ENCODE data around the gene CDC42EP4. TPM values are rescaled to one million over a fixed set of nuclear protein-coding genes. Genes with fewer than 3 reads are reported as not detected.
"Not testable (repeated sequence)": the region's sequence is repeated elsewhere in the genome, so short reads cannot be mapped to it uniquely, and the experiment has no call there.

Gene CDC42EP4
- total RNA-seq, 1 donor from 2014 or later: 41.3 TPM

DNA sequence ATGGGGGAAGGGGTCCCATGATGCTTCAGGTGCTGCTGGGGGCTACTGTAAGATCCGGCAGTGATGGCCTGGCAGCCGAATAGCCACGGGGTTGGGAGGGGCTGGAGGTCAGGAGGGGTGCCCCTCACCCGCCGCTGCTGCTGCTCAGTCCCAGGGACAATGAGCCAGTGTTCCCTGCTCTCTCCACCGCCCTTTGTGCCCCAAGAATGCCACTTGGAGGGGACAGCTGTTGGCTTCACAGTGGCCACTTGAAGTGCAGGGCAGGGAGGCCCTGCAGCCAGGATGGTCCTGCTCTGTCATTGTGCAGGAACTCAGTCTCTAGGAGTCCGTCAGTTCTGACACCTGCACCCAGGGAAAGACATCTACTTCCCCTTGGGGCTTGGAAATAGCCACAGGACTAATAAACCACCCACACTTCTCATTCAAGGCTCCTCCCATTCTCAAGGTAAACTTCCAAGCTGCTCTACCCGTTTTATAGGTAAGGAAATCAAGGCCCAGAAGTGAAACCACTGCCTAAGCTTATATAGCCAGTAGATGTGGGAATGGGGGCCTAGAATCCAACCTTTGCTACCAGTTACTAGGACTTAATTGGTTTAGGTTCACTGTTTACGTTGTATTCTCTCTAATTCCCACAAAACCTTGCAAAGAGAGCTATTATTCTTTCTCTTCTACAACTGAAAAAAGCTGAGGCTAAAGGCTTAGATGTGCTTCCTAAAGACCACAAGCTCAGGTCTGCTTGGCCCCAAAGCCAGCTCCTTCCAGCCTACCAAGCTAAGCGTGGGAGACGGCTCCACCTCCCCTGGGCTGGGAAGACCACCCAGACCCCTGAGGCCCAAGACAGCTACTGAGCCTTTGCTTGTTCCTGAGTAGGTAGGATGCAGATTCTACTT lies 43.9 kb downstream of the CDC42EP4 start:
- no peak for DNase-seq (ENCODE audit: low spot score)
- intact Hi-C loops (cut with DNase I): no loop called here

DNA sequence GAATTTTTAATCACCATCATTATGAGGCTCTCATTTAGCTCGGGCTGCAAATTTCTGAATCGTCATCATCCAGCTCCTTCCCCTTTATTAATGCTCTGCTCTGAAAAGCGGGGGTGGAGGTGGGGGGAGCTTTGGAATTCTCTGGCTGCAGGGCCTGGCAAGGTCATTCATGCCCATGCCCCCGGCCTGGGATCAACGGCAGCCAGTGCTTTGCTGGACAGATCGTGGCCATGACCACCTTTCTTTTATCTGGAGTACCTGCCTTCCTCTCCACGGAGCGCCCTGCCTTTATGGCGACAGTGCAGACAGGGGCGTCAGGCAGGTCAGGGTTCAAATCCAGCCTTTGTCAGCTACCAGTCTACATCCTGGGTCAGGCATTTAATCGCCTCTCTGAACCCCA lies 45.0 kb downstream of the CDC42EP4 start:
- no peak for DNase-seq (ENCODE audit: low spot score)
- intact Hi-C loops (cut with DNase I): no loop called here

DNA sequence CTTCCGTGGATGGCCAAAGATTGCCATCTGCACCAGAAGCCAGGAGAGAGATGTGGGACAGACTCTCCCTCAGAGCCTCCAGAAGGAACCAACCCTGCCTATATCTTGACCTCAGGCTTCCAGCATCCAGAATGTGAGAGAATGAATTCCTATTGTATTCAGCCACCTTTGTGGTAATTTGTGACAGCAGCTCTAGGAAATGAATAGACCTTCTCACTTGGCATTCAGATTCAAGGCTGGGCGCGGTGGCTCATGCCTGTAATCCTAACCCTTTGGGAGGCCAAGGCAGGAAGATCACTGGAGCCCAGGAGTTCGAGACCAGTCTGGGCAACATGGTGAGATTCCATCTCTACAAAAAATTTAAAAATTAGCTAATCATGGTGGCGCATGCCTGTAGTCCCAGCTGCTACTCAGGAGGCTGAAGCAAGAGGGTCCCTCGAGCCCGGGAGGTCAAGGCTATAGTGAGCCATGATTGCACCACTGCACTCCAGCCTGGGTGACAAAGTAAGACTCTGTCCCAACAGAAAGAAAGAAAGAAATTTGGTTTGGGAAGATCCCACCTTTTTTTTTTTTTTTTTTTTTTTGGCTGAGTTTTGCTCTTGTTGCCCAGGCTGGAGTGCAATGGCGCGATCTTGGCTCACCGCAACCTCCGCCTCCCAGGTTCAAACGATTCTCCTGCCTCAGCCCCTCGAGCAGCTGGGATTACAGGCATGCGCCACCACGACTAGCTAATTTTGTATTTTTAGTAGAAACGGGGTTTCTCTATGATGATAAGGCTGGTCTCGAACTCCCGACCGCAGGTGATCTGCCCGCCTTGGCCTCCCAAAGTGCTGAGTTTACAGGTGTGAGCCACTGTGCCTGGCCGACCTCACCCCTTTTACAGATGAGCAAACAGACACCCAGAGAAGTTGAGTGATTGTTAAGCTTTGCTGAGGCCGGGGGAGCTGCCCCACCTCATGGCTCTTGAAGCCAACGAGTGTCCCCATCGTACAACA lies 45.9 kb downstream of the CDC42EP4 start:
- intact Hi-C loops (cut with DNase I): no loop called here

DNA sequence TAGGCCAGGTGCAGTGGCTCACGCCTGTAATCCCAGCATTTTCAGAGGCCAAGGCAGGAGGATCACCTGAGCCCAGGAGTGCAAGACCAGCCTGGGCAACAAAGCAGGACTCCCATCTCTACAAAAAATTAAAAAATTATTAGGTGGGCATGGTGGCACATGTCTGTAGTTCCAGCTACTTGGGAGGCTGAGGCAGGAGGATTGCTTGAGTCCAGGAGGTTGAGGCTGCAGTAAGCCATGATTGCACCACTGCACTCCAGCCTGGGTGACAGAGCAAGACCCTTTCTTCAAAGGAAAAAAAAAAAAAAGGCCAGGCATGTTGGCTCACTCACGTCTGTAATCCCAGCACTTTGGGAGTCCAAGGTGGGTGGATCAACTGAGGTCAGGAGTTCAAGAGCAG lies 47.4 kb downstream of the CDC42EP4 start:
- DNase-seq (ENCODE audit: low spot score); intact Hi-C loops (cut with DNase I): not testable (repeated sequence)

More for the DNA sequence above, 45.9 kb downstream of the CDC42EP4 start:
- DNase-seq (ENCODE audit: low spot score): no peak

DNA sequence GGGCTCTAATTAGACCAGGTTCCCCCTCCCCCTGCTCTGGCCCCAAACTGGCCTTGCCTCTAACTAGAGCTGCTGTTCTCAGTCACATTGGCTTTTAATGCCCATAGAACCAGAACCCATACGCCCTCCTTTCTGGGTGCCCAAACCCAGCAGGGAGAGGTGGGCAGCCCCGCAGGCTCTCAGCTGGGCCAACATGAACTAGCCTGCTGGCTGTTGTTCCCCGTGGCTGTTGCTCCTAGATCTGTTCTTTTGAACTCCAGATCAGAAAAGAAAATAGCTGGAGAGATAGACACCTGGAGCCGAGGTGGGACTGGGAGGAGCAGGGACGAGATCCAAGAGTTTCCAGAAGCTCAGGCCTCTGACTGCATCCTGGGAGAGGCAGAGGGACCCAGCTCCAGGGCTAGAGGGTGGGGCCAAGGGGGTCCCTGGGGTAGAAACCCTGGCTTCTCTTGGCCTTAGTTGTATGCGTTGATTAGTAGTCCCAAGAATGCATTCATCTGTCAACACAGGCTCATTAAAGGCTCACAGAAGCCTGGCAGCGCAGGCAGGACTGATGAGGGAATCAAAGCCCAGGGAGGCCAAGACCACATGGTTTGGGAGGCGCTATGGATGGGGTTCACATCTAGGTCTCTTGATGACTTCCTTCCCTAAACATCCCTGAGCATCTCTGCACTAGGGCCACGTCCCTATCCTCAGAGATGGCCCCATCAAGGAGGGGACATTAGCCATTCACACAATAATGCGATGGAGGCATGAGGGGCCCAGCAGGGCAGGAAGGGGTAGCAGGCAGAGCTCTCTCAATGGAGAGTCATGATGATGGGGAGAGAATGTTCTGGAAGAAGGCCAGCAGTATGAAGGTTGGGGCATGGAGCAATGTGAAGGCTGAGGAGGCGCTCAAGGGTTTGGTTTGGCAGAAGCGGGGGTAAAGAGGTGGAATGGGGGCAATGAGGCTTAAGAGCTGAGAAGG lies 48.8 kb downstream of the CDC42EP4 start:
- intact Hi-C loops (cut with DNase I): no loop called here

DNA sequence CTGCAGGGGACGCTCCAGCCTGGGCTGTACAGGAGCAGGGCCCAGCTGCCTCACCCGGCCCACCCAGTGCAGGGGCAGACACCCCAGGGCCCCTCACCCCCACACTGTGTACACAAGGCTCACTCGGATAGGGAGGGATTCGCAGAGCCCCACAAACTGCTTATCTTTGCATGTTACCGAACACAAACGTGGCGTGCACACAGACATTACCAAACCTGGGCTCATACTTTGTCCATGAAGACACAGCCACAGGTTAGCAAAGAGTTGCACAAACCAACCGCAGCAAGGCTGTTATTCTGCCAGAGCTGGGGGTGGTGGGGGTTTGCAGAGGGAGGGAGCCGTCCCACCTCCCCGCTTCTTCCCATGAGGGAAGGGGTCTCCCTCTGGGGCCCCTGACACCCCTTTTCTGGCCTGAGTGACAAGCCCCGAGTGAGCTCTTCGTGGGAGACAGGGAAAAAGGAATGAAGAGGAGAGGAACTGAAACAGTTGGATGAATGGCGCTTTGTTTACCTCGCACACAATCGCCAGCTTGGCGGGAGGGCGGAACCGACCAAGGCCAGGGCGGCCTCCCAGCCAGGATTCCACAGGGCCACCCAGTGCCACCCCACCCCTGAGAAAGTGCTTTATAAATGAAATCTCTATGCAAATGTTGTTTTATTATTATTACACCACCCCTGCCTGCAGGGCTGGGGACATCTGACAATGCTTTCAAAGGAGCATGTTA lies 49.7 kb downstream of the CDC42EP4 start:
- intact Hi-C loops (cut with DNase I): no loop called here
- no peak for DNase-seq (ENCODE audit: low spot score)

More for the DNA sequence above, 48.8 kb downstream of the CDC42EP4 start:
- no peak for DNase-seq (ENCODE audit: low spot score)

DNA sequence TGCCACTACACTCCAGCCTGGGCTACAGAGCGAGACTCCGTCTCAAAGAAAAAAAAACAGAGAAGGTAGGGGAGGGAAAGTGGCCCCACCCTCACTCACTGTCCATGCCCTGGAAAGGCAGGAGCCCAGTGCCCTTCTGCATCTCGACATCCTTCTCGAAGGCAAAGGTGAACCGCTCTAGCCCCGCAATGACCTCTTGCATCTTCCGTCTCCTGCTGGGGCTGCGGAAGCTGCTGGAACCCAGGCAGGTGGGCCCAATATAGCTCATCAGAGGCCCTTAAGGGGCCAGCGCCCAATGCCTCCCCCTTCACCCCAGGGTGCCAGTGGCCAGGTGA lies 50.2 kb downstream of the CDC42EP4 start, which contains the start of gene CPSF4L:
TSS of gene CPSF4L (minus strand) at position 264 of the 335 bp plus-strand sequence. CDS start at position 202, 62 bp downstream.
- no peak for DNase-seq (ENCODE audit: low spot score)
- intact Hi-C loops (cut with DNase I): no loop called here

DNA sequence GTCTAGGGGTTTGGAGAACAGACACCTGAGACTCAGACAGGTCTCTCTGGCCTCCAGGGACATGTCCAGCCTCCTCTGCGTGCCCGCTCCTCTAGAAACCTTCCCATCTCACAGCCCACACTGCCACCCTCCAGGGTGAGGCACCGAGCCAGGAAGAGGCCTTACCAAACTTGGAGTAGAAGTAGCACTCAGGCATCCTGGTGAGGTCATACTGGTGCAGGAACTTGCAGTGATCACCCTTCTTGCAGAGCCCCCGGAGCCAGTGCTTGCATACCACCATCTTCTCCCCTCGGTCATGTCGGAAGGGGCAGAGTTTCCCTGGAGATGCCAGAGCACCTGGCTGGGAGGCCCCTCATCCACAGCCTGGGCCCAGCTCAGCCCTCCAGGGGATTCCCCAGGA lies 54.3 kb downstream of the CDC42EP4 start:
- intact Hi-C loops (cut with DNase I): loop anchor here (10.0 kb wide), 1 partner anchor 57 kb away; the partner anchor contains the start of gene CDC42EP4
- DNase-seq (ENCODE audit: low spot score): no peak

DNA sequence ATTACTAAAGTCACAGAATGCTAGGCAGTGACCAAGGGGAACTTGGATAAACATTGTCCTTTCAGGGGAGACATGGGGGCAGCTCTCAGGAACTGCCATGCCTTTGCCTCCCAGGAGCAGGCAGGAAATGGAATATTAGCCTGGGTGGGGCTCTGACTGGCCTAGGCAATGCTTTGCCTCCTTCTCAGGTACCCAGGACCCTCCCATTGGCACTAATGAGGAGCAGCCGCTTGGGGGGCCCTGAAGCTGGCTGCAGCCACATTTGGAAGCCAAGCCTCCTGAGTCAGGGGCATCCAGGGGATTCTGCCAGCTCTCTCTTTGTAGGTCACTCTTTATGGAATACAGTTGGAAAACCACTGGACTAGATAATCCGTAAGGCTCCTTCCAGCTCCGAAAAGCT lies 55.6 kb downstream of the CDC42EP4 start:
- DNase-seq (ENCODE audit: low spot score): no peak
- intact Hi-C loops (cut with DNase I): loop anchor here (10.0 kb wide), 1 partner anchor 59 kb away; the partner anchor contains the start of gene CDC42EP4

DNA sequence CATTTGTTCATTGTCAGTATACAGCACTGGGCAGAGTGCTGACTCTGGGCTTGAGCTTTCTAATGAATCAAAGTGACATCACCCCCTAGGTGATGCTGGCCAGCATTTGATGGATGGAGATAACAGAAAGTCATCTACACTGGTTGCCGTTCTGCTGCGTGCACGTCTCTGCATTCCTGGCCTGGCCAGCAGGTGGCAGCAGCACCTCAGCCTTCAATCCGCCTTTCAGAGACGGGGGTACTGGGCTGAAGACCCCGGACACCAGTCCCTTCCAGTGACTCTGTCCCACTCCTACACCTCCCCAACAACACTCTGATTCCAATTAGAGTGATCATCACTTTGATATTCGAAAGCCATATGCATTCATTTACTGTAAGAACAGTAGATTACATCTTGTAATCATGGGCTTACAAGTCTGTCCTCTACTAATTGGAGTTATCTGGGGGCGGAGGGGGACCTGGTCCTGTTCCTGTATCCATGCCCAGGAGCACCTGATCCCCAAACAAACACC lies 56.1 kb downstream of the CDC42EP4 start:
- intact Hi-C loops (cut with DNase I): loop anchor here (1.0 to 10.0 kb wide), 2 partner anchors 59 to 114 kb away; partner anchors contain the start of gene CDC42EP4
- DNase-seq (ENCODE audit: low spot score): no peak

DNA sequence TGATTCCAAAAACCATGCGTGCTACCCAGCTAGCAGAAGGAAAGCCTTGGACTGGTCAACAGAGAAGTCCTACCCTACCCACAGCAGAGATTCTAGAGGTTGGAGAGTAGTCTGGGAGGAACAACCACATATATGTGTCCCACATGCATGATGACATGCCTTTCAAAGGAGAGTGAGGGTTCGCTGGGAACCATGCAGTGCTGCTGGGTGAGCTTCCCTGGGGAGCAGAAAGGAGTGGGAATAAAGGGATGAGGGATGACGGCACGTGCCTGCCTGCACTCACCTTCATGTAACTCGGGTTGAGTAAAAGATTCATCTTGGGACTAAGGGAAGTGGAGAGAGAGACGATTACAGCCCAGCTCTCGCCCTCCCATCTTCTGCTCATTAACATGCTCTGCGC lies 59.9 kb downstream of the CDC42EP4 start:
- DNase-seq (ENCODE audit: low spot score): peak; percentile 56
- intact Hi-C loops (cut with DNase I): loop anchor here (10.0 kb wide), 1 partner anchor 63 kb away; the partner anchor contains the start of gene CDC42EP4

DNA sequence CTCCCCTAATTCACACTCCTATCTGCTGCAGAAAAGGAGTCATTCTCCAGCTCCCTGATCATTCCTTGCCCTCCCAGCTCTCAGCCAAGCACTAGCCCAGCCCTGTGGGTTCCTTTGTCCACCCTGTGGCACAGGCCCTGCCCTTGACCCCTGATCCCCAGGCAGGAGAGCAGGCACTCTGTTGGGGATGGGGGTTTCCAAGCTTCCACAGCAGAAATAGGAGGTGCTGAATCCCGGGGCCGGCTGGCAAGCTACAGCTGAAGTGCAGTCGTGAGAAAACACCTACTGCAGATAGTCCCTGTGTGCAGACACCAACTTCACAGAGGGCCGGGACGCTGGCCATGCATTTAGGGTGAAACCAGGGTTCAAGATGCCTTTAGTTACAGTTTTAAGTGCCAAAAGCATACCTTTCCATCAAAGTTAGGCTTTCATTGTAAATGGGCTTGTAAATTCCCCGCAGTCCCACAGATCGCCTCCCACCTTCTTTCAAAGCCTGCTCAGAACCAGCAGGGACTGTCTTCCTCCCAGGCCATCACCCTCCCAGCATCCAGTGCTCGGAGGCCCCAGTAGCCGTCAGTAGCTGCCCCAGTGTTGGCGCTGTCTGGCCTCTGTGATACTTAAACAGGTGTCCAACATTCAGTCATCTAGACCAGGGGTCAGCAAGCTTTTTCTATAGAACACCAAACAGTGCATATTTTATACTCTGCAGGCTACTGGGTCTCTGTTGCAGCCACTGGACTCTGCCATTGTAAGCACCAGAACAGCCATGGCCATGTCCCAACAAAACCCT lies 60.8 kb downstream of the CDC42EP4 start:
- peak; percentile 55 for DNase-seq (ENCODE audit: low spot score)
- intact Hi-C loops (cut with DNase I): loop anchor here (10.0 kb wide), 1 partner anchor 64 kb away; the partner anchor contains the start of gene CDC42EP4

DNA sequence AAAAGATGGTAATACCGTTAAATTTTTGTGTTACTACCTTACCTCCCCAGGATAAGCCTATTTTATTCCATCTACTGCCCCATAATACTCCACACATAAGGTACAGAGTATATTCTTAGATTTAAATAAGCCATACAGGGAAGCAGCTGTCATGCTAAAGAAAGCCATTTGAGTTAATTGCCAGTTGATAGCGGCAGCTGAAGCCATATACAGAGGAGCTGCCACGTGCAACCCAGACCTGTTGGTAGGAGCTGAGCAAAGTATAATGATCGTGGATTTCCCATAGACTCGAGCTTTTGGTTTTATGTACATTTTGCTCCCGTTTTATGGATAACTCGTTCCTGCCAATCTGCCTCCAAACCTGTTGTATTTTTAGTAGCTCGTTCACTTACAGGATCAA lies 62.1 kb downstream of the CDC42EP4 start:
- intact Hi-C loops (cut with DNase I): loop anchor here (10.0 kb wide), 1 partner anchor 65 kb away; the partner anchor contains the start of gene CDC42EP4
- DNase-seq (ENCODE audit: low spot score): peak; percentile 2

DNA sequence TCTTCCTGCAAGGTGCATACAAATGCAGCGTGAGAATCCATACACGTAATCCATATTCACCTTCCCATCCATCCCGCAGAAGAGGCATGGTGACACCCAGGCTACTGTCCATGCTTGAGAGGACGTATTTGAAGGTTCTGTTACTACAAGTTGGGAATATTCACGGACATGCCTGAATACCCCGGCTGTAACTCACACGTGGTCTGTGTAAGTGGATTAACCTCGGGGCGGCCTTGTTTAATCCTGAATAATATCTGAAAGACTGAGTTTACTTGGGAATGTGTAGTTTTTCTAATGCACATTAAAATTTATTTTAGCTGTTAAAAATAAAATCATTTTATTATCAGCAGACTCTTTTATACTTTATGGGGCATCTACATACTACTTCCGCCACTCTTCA lies 63.3 kb downstream of the CDC42EP4 start:
- intact Hi-C loops (cut with DNase I): no loop called here

DNA sequence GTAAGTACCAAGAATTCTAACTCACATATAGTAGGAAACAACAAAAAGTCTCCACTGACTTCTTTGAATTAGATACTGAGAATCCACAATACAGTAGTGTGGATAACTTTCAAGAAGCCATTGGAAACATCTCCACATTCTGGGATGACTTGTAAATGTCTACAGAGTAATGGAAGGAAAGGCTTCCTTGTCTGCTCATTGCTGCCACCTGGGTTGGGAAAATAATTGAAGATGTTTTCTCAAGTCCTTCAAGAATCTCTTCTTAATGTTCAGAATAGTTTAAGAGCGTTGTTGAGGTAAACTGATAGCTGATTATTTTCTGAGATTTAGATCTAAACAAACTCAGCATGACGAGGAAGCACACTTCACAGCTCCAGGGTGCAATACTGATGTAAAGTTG lies 64.1 kb downstream of the CDC42EP4 start:
- intact Hi-C loops (cut with DNase I): no loop called here
- no peak for DNase-seq (ENCODE audit: low spot score)

More for the DNA sequence above, 63.3 kb downstream of the CDC42EP4 start:
- peak; percentile 47 for DNase-seq (ENCODE audit: low spot score)

DNA sequence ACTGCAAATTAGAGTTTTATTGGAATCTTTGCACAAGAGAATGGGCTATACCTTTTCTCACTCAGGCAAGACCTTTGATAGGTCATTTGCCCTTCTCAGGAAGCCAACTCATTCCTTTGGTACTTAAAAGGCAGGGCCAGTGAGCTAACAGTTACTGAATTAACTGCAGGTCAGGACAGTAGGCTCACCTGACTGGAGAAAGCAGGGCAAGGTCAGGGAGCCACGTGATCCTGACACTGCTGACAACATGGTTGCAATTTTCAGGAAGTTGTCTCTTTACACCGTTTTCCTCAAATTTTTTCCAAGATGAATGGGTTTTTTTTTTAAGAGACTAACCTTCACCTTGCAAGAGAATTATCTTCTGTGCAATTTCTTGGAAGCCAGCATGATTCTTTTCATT lies 71.2 kb downstream of the CDC42EP4 start:
- DNase-seq (ENCODE audit: low spot score): no peak
- intact Hi-C loops (cut with DNase I): no loop called here

DNA sequence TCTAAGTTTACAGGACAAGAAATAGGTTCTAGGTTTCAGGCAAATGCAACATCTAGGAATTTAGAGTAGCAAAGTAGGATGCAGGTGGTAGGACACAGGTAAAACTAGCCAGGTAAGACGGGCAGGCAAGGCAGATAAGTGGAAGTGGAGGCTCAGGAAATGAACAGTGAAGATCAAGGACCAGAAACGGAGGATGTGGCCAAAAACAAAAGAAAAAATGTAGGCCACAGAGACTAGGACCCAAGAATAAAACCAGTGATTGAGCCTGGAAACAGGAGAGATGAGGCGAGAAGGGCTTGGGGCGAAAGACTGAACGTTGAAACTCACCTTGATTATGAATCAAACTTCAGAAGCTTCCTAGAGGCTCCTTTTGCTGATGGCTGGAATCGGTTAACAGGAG lies 74.1 kb downstream of the CDC42EP4 start:
- intact Hi-C loops (cut with DNase I): no loop called here

More for the DNA sequence above, 74.1 kb downstream of the CDC42EP4 start:
- no peak for DNase-seq (ENCODE audit: low spot score)
